ENCODE data around the gene PRDX5. TPM values are rescaled to one million over a fixed set of nuclear protein-coding genes. Genes with fewer than 3 reads are reported as not detected.

The PRDX5 gene
- total RNA-seq, 1 experiment from 2014 or later = 267 TPM

GRCh38 chr11:64296830-64297698 is 20.9 kb upstream of the PRDX5 start:
- H3K4me3 ChIP-seq (replicated peaks in 1 of 2; ENCODE audit: low read depth in 1 of 2, low read length in 2 of 2) = no peak overlapping the region
- TF ChIP-seq RAD21 (IDR thresholded peaks at IDR 0.05; ENCODE audit: low read depth) (no peak), ELF1 (IDR thresholded peaks at IDR 0.05; ENCODE audit: borderline replicate concordance, low read depth) (no peak)
- TF ChIP-seq, protein P1, sequence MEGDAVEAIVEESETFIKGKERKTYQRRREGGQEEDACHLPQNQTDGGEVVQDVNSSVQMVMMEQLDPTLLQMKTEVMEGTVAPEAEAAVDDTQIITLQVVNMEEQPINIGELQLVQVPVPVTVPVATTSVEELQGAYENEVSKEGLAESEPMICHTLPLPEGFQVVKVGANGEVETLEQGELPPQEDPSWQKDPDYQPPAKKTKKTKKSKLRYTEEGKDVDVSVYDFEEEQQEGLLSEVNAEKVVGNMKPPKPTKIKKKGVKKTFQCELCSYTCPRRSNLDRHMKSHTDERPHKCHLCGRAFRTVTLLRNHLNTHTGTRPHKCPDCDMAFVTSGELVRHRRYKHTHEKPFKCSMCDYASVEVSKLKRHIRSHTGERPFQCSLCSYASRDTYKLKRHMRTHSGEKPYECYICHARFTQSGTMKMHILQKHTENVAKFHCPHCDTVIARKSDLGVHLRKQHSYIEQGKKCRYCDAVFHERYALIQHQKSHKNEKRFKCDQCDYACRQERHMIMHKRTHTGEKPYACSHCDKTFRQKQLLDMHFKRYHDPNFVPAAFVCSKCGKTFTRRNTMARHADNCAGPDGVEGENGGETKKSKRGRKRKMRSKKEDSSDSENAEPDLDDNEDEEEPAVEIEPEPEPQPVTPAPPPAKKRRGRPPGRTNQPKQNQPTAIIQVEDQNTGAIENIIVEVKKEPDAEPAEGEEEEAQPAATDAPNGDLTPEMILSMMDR (IDR thresholded peaks at IDR 0.05 in 2 of 3, conservative IDR thresholded peaks at IDR 0.05 in 1 of 3; ENCODE audit: borderline replicate concordance in 1 of 3, insufficient read depth in 1 of 3, low read depth in 2 of 3, low read length in 2 of 3) = no peak
- no peaks in the 10 kb centered on the region for H3K9me3 ChIP-seq (ENCODE audit: control insufficient read depth in 1 of 2, insufficient read depth in 1 of 2, low read depth in 1 of 2, low read length in 2 of 2)
- intact Hi-C loops (cut with micrococcal nuclease) = no loop called here
- H3K9ac ChIP-seq (ENCODE audit: low read length) = no peak overlapping the region
- H4K20me1 ChIP-seq (ENCODE audit: insufficient read depth) = no peaks in the 10 kb centered on the region
- no peaks in the 10 kb centered on the region for H3K9me2 ChIP-seq (ENCODE audit: insufficient read depth)
- no peak overlapping the region for H3K27ac ChIP-seq (ENCODE audit: low read depth, low read length)
- H3K4me1 ChIP-seq (ENCODE audit: control insufficient read depth in 1 of 2, insufficient read depth in 2 of 2, low read length in 2 of 2) = peaks cover 0 to 26% of the 10 kb centered on the region in 2 experiments; a peak in 2 of 4 replicates
- no TSS peak for BruUV-seq (replicated peaks)
- ChIA-PET POLR2A (no interaction called here), RAD21 (ENCODE audit: low non-redundant PET in 1 of 2, low total read pairs in 2 of 2, uncharacterized antibody in 2 of 2, unreplicated experiment in 2 of 2) (no interaction called here), CTCF (interaction anchor here (1.1 kb wide), 1 partner anchor 8 kb away, joined by 3 read pairs; no protein-coding TSS in a partner anchor)
- no peaks in the 10 kb centered on the region for H3K36me3 ChIP-seq (ENCODE audit: control insufficient read depth in 1 of 2, insufficient read depth in 2 of 2, low read length in 2 of 2)
- H2AFZ ChIP-seq (ENCODE audit: low read depth, low read length, poor library complexity, severe bottlenecking) = no peak overlapping the region
- ATAC-seq = no peak
- H3K27me3 ChIP-seq (ENCODE audit: insufficient read depth, low read length) = no peaks in the 10 kb centered on the region
- no peaks in the 10 kb centered on the region for H3K79me2 ChIP-seq (ENCODE audit: insufficient read depth, low read length)
- no peak for DNase-seq (ENCODE audit: low read depth, low spot score)
- no peak overlapping the region for H3K4me2 ChIP-seq (ENCODE audit: low read length)

DNA sequence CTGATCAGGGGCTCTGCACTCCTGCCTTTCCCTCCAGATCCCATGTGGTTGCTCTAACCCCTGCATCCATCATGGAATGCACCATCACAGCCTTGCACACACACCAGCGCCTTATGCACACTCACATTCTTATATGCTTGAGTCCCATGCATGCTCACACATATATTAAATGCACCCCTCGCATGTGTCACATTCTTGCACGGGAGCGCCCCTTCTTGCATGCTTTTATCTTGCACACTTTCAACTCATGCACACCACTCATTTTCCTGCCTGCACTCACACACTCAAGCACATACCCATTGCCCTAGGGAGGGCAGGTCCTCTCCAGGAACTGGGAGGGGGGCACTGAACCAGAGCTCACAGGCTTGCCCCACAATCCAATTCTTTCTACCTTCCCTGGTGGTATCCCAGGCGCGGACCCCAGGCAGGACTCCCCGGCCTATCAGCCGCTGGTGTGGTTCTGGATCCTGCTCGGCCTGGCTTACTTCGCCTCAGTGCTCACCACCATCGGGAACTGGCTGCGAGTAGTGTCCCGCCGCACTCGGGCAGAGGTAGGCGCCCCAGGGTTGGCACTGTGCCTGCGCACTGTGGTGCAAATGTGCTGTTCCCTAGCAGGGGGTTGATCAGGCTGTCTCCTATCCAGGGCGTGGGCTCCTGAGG is 20.1 kb upstream of the PRDX5 start:
- H3K9ac ChIP-seq (ENCODE audit: low read length) = no peak overlapping the region
- BruUV-seq (replicated peaks) = no TSS peak
- POLR2A ChIA-PET = no interaction called here

More for the DNA sequence above, 20.1 kb upstream of the PRDX5 start:
- ChIA-PET RAD21 (ENCODE audit: low non-redundant PET in 1 of 2, low total read pairs in 2 of 2, uncharacterized antibody in 2 of 2, unreplicated experiment in 2 of 2) (no interaction called here), CTCF (no interaction called here)
- Histone ChIP-seq H3K9me3 (ENCODE audit: control insufficient read depth in 1 of 2, insufficient read depth in 1 of 2, low read depth in 1 of 2, low read length in 2 of 2) (no peaks in the 10 kb centered on the region), H3K27ac (ENCODE audit: low read depth, low read length) (no peak overlapping the region), H3K79me2 (ENCODE audit: insufficient read depth, low read length) (no peaks in the 10 kb centered on the region), H3K9me2 (ENCODE audit: insufficient read depth) (no peaks in the 10 kb centered on the region), H4K20me1 (ENCODE audit: insufficient read depth) (no peaks in the 10 kb centered on the region), H3K27me3 (ENCODE audit: insufficient read depth, low read length) (no peaks in the 10 kb centered on the region), H3K4me1 (ENCODE audit: control insufficient read depth in 1 of 2, insufficient read depth in 2 of 2, low read length in 2 of 2) (peaks cover 0 to 26% of the 10 kb centered on the region in 2 experiments; a peak in 2 of 4 replicates), H3K4me2 (ENCODE audit: low read length) (no peak overlapping the region), H3K4me3 (replicated peaks in 1 of 2; ENCODE audit: low read depth in 1 of 2, low read length in 2 of 2) (no peak overlapping the region), H3K36me3 (ENCODE audit: control insufficient read depth in 1 of 2, insufficient read depth in 2 of 2, low read length in 2 of 2) (no peaks in the 10 kb centered on the region), H2AFZ (ENCODE audit: low read depth, low read length, poor library complexity, severe bottlenecking) (no peak overlapping the region)
- ATAC-seq = no peak
- DNase-seq (ENCODE audit: low read depth, low spot score) = no peak
- intact Hi-C loops (cut with micrococcal nuclease) = no loop called here
- no peak for TF ChIP-seq SIN3A (IDR thresholded peaks at IDR 0.05; ENCODE audit: low read depth)
- no peak for TF ChIP-seq ZFX (IDR thresholded peaks at IDR 0.05)
- no peak for TF ChIP-seq ELF1 (IDR thresholded peaks at IDR 0.05; ENCODE audit: borderline replicate concordance, low read depth)
- TF ChIP-seq YY1 (IDR thresholded peaks at IDR 0.05; ENCODE audit: extremely low read depth, insufficient replicate concordance, low read depth, low read length) = no peak
- TF ChIP-seq, protein P2, sequence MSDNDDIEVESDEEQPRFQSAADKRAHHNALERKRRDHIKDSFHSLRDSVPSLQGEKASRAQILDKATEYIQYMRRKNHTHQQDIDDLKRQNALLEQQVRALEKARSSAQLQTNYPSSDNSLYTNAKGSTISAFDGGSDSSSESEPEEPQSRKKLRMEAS (IDR thresholded peaks at IDR 0.05) = no peak
- no peak for TF ChIP-seq ZNF274 (IDR thresholded peaks at IDR 0.05; ENCODE audit: low read depth, low read length)
- no peak for TF ChIP-seq SP1 (IDR thresholded peaks at IDR 0.05; ENCODE audit: low read depth)
- TF ChIP-seq POLR2AphosphoS5 (IDR thresholded peaks at IDR 0.05; ENCODE audit: low read depth, low read length) = no peak
- TF ChIP-seq EZH2 (IDR thresholded peaks at IDR 0.05) = no peak

All from HCT116 (cell line).